Activated CD4-positive, CD25-positive, alpha-beta regulatory T cell treated with anti-CD3 and anti-CD28 coated beads, Interleukin-2, amount 50 U/mL, for 16 hours (primary cell): ENCODE results near the gene DDO.
"Not testable (repeated sequence)": the region's sequence is repeated elsewhere in the genome, so short reads cannot be mapped to it uniquely, and the experiment has no call there.

Experiments used
- DNase-seq: peaks from one replicate; pipeline ENCODE4 v3.0.0-alpha.2; 2020; ENCODE audit warnings: low read depth, low spot score

Gene DDO

DNA sequence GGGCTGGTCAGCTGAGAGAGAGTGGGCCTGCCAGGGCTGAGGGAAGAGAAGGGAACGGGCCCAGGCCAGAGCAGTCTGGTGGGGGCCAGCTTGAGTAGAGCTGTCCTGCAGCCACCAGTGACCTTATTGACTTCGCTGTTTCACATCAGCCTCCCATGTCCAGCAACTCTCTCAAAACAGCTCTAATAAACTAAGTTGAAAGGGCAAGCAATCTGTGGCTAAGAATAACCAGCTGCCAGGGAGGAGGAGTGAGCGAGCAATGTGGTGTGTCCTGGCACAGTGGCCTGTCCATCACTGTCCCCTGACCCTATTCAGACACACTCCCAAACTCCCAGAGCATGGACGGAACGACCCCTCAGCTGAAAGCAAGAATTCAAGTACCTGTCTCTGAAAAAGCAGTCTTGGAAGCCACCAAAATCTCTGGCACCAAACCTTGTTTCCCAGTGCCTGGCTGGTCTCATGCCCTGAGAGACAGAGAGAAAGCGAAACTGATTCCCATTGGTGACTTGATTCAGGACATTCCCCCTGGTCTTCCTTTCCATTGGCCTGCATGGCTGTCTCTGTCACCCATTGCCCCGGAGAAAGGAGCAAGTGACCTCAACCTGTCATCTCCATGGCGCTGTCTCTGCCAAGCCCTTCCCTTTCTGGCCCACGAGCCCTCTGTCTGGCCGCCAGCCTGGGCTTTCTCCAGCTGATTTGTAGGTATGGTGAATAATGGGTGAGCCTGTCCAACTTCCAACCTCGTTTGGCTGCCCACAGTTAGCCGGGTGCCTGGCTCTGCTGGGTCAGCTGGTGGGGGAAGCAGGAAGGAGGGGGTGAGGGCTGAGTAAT lies at the start of gene DDO:
Gene DDO, minus strand, starts transcription at position 490 of the 831 bp plus-strand sequence. CDS start 2,113 bp downstream, outside the sequence.
- no peak for DNase-seq

- no peak for DNase-seq
Observed at GRCh38 chr6:110462884-110463481, 47.6 kb upstream of the DDO start.

DNA sequence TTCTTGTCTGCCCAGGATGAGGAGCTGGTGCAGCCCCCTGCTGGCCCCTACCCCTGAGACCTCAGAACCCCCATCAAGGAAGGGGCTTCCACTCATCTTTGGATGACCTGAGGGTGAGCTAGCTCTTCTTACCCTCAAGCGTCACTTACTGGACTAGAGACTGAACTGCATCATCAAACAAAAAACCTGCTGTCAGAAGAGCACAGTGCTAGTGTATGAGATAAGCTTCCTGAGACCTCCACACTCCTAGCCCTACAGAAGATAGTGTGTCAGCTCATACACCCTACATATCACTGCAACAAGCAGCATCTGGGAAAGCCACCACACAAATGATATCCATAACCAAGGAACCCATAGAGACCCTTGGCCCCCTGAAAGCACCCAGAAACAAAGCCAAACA lies 46.0 kb upstream of the DDO start:
- DNase-seq, result no peak

GRCh38 chr6:110459137-110459536 lies 43.8 kb upstream of the DDO start:
- no peak for DNase-seq

GRCh38 chr6:110458476-110458875 lies 43.1 kb upstream of the DDO start:
- DNase-seq, result no peak

DNA sequence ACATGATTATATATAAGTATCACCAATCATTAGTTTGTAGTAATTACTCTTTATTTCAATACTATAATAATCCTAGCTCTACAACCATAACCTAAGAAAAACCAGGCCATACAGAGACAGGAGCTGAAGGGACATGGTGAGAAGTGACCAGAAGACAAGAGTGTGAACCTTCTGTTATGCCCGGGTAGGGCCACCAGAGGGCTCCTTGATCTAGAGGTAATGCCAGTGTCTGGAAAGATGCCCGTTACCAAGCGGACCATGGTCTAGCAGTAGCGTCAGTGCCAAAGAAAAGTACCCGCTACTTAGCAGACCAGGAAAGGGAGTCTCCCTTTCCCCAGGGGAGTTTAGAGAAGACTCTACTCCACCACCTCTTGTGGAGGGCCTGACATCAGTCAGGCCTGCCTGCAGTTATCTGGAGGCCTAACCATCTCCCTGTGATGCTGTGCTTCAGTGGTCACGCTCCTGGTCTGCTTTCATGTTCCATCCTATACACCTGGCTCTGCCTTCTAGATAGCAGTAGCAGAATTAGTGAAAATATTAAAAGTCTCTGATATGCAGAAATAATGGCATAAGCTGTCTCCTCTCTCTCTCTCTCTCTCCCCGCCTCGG lies 42.3 kb upstream of the DDO start:
- not testable (repeated sequence) for DNase-seq

- DNase-seq, result no peak
Observed at GRCh38 chr6:110456694-110457093, 41.3 kb upstream of the DDO start.

GRCh38 chr6:110449541-110449895 lies 34.1 kb upstream of the DDO start:
- DNase-seq, result no peak

DNA sequence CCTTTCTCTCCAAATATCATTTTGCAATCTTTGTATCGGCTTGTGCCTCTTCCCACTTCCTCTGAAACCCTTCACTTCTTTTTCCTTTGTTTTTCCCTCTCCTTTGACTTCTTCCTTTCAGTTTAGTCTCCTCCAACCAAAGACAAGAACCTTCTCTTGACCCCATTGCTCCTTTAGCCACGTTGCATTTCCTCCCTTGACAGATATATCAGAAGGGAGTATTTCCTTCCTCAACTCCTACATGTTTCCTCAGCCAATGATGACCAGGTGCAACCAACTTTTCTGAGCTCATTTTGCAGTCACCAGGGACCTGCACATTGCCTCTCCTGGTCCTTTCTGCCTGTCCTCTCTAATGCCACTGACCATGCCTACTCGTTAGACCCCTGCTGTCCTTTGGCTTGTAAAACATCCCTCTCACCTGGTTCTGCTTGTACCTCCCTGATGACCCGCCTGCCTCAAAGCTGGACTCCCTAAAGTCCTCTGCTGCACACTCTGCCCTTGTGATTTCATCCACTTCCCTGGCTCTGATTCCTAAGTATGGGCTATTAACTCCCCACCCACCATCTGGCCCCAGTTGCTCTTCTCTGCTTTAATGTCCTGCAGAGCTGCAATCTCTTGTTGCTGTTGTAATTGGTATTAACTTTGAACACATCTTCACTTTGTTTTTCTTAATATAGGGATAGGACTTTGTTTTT lies 33.6 kb upstream of the DDO start:
- DNase-seq, result no peak

DNA sequence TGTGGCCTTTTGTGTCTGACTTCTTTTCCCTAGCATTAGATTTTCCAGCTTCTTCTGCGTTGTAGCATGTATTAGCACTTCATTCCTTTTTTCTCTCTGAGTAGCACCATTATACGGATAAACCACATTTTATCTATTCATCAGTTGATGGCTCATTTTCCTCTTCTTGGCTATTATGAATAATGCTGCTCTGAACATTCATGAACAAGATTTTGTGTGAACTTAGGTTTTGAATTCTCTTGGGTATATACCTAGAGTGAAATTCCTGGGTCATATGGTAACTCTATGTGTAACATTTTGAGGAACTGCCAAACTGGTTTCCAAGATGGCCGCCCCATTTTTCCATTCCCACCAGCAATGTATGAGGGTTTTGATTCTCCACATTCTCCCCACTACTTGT lies 32.4 kb upstream of the DDO start:
- no peak for DNase-seq

- DNase-seq, result no peak
Observed at GRCh38 chr6:110446405-110446804, 31.0 kb upstream of the DDO start.

DNA sequence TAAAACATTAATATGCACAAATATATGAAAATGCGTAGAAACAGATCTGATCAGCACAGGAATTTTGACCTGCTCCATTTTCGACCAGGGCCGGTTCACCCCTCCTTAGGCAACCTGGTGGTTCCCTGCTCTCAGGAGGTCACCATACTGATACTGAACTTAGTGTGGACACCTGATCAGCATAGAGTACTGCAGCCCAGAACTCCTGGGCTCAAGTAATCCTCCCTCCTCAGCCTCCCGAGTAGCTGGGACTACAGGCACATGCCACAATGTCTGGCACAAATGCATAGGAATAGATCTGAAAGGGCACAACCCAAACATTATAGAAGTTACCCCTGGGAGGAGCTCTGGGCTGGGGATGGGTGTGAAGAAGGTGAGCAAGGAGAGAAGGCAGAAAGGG lies 24.7 kb upstream of the DDO start:
- no peak for DNase-seq

DNA sequence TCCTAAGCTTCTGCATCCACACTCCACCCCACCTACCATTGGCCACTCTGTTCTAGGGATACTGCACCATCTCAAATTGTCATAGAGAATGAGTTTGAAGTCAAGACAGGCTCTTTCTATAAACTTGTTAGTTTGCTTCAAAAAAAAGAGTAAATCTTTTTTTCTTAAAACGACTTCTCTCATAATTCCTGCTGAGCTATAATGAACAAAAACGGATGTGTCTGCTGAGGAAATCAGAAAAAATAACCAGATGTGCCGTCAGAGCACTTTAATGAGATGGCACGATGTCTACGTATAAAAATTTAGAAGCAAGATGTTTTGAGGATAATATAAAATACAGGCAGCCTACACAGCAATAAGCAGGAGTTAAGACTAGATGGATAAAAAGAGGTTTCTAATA lies 24.0 kb upstream of the DDO start:
- no peak for DNase-seq

- DNase-seq, result no peak
Observed at GRCh38 chr6:110434961-110435602, 19.7 kb upstream of the DDO start.

- no peak for DNase-seq
Observed at GRCh38 chr6:110432285-110432900, 17.0 kb upstream of the DDO start.

DNA sequence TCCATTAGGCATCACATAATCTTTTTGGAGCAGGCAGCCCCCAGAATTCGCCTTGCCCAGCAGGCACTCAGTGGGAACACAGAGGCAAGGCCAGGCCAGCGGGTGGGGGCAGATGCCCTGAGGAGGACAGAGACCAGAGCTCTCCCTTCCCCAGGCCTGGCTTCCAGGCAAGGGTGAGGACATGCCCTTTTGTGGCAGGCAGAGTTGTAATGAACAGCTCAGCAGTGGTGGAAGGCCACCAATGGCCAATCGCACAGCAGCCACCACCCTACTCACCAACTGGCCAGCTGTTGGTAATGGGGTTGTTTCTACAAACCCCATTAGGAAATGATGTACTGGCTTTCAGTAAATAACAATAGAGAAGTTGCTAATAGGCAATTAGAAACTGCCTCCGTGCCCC lies 15.4 kb upstream of the DDO start:
- no peak for DNase-seq

GRCh38 chr6:110430236-110430635 lies 14.9 kb upstream of the DDO start:
- no peak for DNase-seq

DNA sequence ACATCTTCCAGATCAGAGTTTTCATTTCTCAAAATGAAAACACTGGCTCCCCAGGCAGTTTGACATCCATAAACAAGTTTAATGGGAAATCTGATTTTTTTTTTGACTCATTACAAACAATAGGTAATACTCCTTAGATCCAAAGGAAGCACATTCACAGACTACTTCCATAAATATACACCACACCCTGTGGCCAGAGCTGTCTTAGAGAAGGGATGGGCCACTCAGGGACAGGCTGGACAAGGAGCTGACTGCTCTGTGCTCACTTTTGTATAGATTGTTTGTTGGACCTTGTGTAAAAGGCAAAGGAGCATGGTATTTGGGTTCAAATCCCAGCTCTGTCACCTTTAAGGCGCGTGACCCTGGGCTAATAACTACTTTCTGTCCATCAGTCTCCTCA lies 12.8 kb upstream of the DDO start:
- DNase-seq, result no peak

GRCh38 chr6:110425816-110426215 lies 10.4 kb upstream of the DDO start:
- no peak for DNase-seq

- DNase-seq, result no peak
Observed at GRCh38 chr6:110422444-110422822, 7.1 kb upstream of the DDO start.

DNA sequence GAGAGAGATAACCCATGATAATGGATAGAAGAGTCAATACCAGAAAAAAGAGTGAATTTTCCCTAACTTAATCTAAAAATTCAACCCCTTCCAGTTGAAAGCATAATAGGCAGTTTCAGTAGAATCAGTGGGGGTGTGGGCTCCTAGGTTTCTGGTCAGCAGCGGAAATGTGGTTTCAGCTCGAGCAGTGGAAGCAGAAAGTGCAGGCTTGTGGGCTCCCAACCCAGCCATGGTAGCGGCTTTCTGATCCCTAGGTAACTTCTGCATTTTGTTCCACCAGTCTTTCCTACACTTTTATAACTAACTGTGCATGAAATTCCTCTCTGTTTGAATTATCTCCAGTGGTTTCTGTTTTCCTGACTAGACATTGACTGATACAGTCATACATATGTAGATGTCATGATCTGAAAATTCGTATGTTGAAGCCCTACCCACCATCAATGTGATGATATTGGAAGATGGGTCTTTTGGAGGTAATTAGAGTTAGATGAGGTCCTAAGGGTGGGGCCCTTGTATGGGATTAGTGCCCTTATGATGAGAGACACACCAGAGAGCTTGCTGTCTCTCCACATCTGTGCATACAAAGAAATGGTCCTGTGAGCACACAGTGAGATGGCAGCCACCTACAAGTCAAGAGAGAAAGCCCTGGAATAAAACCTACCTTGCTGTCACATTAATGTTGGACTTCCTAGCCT lies 6.5 kb upstream of the DDO start:
- DNase-seq, result no peak
